GM21390 (cell line): ENCODE results near the gene LHFPL3.

Experiments used
- ATAC-seq: cut with Tn5 transposase; IDR thresholded peaks from one replicate; pipeline ENCODE4 v1.9.1; 2021; ENCODE audit not compliant: unreplicated experiment

Gene LHFPL3

DNA sequence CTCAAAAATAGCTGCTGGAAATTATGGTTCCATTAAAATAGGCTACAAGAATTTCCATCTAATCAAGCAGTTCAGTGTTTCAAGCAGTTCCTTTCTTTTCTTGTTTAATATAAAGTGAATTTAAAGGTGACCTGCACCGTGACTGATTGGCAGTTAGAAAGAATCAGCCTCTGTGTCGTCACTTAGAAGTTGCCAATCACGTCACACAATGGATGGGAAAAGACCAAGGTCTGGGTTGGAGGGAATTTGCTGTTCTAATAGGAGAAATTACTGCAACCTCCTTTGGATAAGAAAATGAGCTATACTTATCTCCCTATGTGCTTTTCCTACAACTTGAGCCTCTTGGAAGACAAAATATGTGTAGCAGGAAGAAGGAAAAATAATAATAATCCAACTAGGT is 466.2 kb downstream of the LHFPL3 start:
- no peak for ATAC-seq

DNA sequence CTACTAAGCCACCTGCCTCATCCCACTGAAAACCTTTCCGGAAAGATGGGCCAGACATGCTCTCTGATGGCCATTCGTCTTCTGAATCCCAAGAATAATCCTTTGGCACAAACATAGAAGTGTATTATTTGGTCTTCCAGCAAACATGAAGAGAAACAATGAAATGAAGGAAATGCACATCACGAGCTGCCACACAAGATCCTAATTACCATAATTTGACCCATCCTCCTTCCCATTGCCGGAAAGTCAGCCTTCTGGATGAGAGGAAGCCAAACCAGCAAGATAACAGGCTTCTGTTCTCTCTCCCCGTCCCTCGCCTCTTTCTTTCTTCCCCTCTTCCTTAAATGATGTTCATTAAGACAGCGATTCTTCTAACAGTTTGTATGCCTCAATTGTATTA is 466.7 kb downstream of the LHFPL3 start:
- ATAC-seq: no peak

- no peak for ATAC-seq
These were observed 467.4 kb downstream of the LHFPL3 start for GRCh38 chr7:104795616-104796398.

- ATAC-seq: no peak
These were observed 471.9 kb downstream of the LHFPL3 start for GRCh38 chr7:104800307-104800706.

GRCh38 chr7:104801022-104801421 is 472.6 kb downstream of the LHFPL3 start:
- ATAC-seq: no peak

- ATAC-seq: no peak
These were observed 475.5 kb downstream of the LHFPL3 start for GRCh38 chr7:104803931-104804330.

- ATAC-seq: no peak
These were observed 476.3 kb downstream of the LHFPL3 start for GRCh38 chr7:104804696-104805095.

DNA sequence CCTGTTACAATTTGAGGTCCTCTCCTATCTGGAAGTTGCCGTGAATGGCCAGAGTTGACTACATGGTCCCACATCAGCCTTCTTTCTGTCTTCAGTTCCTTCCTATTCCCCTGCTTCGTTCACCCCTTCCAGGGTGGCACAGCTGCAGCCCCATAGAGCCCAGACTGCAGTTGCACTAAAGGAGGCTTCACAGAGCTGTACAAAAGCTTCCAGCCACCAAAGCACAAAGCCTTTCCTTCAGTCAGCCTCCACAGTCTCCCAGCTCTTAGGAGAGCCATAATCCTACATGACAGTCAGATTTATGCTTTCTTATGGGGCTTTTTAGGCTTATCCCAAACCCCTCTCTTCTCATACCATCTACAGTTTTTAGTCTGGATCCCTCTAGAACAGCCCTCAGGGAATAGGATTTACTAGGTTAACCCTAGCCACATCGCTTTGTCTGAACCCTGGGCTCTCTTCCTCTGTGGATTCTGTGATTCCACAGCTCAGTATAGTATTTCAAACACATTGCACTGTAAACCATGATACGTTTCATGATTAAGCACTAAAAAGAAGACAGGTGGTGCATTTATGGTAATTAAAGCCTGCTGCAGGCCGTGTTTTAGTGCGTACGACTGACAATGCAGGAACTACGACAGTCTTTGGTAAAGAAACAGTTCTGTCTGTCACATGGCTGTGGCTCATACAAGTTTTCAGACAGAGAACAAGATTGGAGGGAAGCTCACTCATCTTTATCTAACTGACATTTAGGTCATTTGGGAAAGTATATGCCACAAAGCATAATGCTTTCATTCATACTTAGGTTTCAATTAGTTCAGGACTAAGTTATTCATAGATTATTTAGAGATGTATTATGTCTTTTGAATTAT is 477.3 kb downstream of the LHFPL3 start:
- no peak for ATAC-seq

DNA sequence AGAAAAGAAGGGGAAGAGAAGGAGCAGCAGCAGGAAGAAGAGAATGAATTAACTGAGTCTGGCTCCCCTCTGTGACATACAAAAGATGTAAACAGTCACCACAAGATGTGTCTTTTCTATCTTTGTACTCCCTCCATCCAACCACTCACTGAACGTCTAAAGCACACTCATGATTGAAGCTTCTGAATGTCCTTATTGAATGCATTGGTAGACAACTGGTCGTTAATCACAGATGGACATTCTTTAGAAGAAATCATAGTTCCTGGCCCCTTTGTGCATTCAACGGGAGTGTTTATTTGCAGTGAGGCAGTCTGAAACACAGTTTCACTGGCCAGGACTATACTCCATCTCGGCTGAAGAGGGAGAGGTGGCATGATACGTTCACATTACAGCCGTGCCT is 479.3 kb downstream of the LHFPL3 start:
- ATAC-seq: no peak

- no peak for ATAC-seq
These were observed 481.5 kb downstream of the LHFPL3 start for GRCh38 chr7:104809906-104810305.

DNA sequence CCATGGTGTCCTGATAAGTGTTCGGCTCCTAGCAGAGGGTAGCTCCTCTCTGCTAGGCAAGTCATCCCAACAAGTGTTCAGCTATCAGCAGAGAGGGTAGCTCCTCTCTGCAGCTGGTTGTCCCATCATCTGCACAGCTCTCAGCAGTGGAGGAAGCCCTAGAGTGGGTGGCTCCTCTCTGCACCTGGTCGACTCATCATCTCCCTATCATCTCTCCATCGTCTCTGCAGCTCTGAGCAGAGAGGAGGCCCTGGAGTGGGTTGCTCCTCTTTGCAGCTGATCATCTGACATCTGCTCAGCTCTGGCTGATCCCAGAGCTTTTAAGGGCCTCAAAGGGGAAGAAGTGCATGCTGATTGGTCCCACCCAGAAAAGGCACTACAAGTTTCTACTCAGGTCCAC is 485.7 kb downstream of the LHFPL3 start:
- no peak for ATAC-seq

GRCh38 chr7:104814671-104815400 is 486.4 kb downstream of the LHFPL3 start:
- no peak for ATAC-seq

- no peak for ATAC-seq
These were observed 488.1 kb downstream of the LHFPL3 start for GRCh38 chr7:104816537-104816936.

DNA sequence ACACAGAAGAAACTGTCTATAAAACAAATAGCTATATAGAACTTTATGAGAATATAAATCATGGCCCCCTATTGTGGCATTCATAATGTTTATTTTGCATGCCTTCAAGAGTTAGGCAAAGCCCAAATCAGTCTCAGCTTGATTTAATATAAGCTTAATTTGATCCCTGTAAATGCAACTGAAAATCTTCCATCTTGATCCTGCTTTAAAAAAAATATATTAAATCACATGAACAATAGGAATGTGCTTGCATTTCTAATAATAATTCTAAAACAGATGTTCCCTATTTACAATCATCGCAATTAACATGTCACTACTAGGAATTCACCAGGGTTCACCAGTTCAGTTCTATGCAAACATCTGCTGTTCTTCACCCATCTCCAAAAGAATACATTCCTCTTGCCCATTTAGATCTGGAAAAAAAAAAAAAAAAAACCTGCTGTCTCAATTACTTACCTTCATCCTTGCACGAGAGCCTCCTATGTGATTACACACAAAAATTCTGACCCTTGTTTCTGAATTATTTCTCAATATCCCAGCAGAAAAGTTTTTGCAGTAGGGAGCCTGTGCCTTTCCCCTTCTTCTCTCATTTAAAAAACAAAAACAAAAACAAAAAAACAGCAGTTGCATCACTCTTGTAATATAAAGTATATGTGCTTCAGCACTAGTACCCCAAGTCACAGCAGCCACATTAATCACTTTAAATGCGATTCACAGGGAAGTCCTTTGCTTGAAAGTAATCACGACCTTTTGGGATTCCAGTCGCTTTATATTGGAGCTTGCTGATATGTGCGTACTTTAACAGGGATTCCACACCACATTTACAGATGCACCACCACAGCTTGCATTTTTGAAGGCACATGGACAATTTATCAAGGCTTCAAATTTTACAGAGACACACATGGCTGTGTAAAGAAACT is 490.8 kb downstream of the LHFPL3 start:
- ATAC-seq: no peak

DNA sequence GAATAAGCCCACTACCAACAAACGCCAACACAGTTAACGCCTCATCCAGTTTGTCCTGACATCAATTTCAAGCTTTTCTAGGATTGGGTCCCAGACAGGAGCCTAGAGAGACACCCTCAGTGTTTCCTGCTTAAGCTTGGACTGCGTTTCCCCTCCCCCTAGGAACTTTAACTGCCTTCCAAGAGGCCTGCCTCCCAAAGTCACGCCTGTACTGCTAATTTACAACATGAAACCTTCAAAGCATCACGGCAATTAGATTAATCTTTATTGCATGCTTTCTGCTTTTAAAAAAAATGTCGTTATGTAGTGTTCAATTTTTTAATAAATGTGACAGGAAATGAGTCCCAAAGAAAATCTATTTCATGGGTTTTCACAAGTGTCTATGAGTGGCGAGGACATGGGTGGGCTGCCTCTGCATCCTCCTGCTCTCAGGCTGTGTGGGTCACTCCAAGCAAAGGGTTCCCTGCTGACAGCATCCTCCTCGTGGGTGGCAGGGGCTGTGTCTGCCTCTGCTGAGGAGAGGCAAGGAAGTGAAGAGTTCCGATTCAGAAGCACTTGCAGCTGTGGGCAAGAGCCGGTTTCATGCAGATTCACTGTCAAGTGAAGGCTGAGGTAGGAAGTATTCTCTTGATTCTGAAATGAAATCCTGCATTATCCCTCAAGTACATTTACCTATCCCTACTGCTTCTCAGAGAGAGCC is 492.6 kb downstream of the LHFPL3 start:
- ATAC-seq: no peak

DNA sequence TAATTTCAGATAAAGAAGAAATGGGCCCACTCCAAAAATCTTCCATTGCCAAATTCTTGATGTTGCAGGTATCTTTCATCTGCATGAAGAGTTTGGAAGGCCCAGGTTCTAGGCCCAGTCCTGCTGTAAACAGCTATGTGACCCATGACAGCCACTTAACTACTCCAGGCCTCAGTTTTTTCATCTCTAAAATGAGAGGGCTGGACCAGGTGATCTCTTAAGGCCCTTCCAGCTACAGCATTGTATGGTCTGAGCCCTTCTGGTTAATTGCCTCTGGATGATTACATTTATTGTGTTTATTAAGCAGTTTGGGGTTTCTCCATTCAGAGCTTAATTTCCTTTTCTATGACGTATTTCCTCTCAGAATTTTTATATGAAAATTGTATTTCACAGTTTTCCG is 494.8 kb downstream of the LHFPL3 start:
- ATAC-seq: no peak

DNA sequence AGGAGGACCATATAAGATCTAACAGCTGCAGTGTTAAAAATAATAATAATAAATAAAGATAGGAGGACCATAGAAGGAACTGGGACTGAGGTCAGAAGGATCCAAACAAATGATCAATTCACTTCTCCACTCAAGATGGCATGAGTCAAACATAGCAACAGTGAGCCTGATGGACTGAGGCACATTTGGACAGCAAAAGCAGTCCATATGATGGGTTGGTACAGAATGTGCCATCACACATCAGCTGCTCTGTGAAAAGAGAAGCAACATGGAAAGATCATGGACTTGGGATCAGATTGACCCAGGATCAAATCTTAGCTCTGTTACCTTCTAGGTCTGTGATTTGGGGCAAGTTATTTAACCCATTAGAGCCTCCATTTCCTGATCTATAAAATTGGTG is 496.7 kb downstream of the LHFPL3 start:
- no peak for ATAC-seq

GRCh38 chr7:104826135-104826534 is 497.7 kb downstream of the LHFPL3 start:
- no peak for ATAC-seq

- no peak for ATAC-seq
These were observed 508.6 kb downstream of the LHFPL3 start for GRCh38 chr7:104836976-104837375.
